AG04450 (cell line): ENCODE data around the gene EPB42. TPM values are rescaled to one million over a fixed set of nuclear protein-coding genes. Genes with fewer than 3 reads are reported as not detected.
"Not testable (repeated sequence)": the region's sequence is repeated elsewhere in the genome, so short reads cannot be mapped to it uniquely, and the experiment has no call there.

Experiments used
- CTCF ChIA-PET: fragments of 300-600, 350-600 bp; formaldehyde crosslinking; extraction: SDS; loops from one replicate; lab custom pipeline; 2022; ENCODE audit warnings: antibody characterized with exemption, inconsistent platforms; lab: Charles Lee
- POLR2A ChIA-PET: fragments of 350-600 bp; formaldehyde crosslinking; extraction: SDS; loops from one replicate; lab custom pipeline; 2021; ENCODE audit warnings: antibody characterized with exemption, inconsistent platforms; lab: Yijun Ruan, JAX
- DNase-seq: peaks from one replicate; pipeline ENCODE4 v3.0.0-alpha.2; 2011; ENCODE audit warnings: low read depth, low spot score
- H3K27ac ChIP-seq: one replicate; pipeline ENCODE4 v1.5.1; 2012; ENCODE audit warnings: low read depth, low read length, control low read depth
- H3K27me3 ChIP-seq: one replicate; pipeline ENCODE4 v1.6.0; 2012; ENCODE audit warnings: low read length; ENCODE audit not compliant: control insufficient read depth, insufficient read depth
- H3K4me3 ChIP-seq: 2 replicates; pipeline ENCODE4 v1.5.1; 2011; ENCODE audit warnings: mild to moderate bottlenecking, low read depth, low read length, control low read depth
- H3K9me3 ChIP-seq: 2 replicates; pipeline ENCODE4 v1.5.1; 2012; ENCODE audit warnings: low read length; ENCODE audit not compliant: control insufficient read depth, insufficient read depth
- polyA plus RNA-seq: library from polyadenylated mRNA; depleted of rRNA; stranded (reverse); fragments of >200 nt; gene quantifications from 2 replicates; pipeline ENCODE4 v1.2.3, GENCODE V29; 2011
- TF ChIP-seq, protein P1 (sequence below): IDR thresholded peaks from 2 replicates; pipeline ENCODE4 v1.5.1; 2011; ENCODE audit warnings: low read depth, low read length, control low read depth, inconsistent platforms

Gene EPB42
- polyA plus RNA-seq, 1 experiment: not detected

- H3K9me3 ChIP-seq: no peaks in the 10 kb centered on the region; the same call in 1 of the 2 replicates
- DNase-seq: no peak
- H3K27ac ChIP-seq: no peak overlapping the region
- ChIA-PET POLR2A (no interaction called here), CTCF (interaction anchor here (0.5 to 1.6 kb wide), 4 partner anchors 20 to 1220 kb away, joined by 3 to 9 read pairs (median 4); no protein-coding TSS in a partner anchor)
- H3K27me3 ChIP-seq: no peaks in the 10 kb centered on the region
- TF ChIP-seq, protein P1, sequence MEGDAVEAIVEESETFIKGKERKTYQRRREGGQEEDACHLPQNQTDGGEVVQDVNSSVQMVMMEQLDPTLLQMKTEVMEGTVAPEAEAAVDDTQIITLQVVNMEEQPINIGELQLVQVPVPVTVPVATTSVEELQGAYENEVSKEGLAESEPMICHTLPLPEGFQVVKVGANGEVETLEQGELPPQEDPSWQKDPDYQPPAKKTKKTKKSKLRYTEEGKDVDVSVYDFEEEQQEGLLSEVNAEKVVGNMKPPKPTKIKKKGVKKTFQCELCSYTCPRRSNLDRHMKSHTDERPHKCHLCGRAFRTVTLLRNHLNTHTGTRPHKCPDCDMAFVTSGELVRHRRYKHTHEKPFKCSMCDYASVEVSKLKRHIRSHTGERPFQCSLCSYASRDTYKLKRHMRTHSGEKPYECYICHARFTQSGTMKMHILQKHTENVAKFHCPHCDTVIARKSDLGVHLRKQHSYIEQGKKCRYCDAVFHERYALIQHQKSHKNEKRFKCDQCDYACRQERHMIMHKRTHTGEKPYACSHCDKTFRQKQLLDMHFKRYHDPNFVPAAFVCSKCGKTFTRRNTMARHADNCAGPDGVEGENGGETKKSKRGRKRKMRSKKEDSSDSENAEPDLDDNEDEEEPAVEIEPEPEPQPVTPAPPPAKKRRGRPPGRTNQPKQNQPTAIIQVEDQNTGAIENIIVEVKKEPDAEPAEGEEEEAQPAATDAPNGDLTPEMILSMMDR: no peak
- no peak overlapping the region for H3K4me3 ChIP-seq
Measured at GRCh38 chr15:43183270-43183669, 37.5 kb downstream of the EPB42 start.

GRCh38 chr15:43177147-43177546 is 43.7 kb downstream of the EPB42 start:
- H3K4me3 ChIP-seq, H3K27me3 ChIP-seq, CTCF ChIA-PET, H3K9me3 ChIP-seq, H3K27ac ChIP-seq, POLR2A ChIA-PET, DNase-seq: not testable (repeated sequence)

- H3K9me3 ChIP-seq, H3K27me3 ChIP-seq, H3K4me3 ChIP-seq, H3K27ac ChIP-seq, DNase-seq, POLR2A ChIA-PET: not testable (repeated sequence)
- CTCF ChIA-PET: interaction anchor here (0.5 to 2.1 kb wide), 3 partner anchors 11 to 295 kb away, joined by 3 to 8 read pairs (median 7); partner anchors contain the start of gene CCNDBP1
Measured at GRCh38 chr15:43175656-43176309, 45.0 kb downstream of the EPB42 start.

DNA sequence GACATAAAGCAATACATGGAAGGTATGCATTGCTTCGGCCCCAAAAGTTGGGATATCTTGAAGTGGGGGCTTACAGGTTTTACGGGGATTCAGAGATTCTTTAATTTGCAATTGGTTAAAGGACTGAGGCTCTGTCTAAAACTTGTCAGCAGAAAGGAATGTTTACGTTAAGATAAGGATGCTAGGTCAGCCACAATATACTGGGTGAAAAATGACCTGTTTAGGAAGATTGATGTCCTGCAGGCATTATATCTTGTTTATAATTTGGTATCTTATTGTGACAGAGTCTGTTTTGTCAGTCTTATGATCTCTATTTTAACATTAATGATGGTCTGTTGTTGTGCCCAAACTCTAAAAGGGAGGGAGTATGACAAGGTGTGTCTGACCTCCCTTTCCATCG is 50.9 kb downstream of the EPB42 start:
- Histone ChIP-seq H3K27me3 (no peaks in the 10 kb centered on the region), H3K27ac (no peak overlapping the region), H3K4me3 (no peak overlapping the region), H3K9me3 (peaks cover 2% of the 10 kb centered on the region; the same call in 1 of the 2 replicates)
- POLR2A ChIA-PET: no interaction called here
- CTCF ChIA-PET: no interaction called here
- DNase-seq: no peak
- TF ChIP-seq, protein P1: no peak

DNA sequence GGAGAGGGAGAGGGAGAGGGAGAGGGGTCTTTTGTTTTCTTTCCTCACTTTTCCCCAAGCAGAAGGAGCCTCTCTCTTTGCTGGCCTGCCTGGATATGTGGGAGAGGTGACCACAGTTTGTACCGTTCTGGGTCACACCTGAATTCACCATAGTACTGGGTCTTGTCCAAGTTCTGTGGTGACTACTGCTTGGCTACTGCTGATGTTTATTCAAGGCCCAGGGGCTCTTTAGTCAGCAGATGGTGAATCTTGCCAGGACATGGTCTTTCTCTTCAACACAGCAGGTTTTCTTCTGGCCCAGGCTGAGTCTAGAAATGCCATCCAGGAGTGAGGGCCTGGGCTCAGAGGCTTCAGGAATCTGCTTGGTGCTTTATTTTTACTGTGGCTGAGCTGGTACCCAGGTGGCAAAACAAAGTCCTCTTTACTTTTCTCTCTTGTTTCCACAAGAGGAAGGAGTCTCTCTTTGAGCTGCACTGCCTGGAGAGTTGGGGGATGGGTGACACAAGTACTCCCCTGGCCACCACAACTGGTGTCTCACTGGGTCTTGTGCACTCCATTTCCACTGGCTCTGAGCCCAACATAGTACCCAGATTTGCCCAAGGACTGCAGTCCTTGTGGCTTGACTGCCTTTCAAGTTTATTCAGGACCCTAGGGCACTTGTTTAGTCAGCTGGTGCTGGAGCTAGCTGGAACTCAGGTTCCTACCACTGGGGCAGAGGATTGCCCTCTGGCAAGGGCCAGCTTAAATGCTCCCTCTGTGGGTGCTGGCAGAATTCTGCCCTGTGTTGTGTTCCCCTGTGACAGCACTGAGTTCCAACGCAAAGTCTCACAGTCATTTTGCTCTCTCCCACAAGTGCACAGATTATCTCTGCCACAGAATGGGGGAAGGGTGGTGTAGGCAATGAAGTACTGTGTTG is 52.4 kb downstream of the EPB42 start:
- H3K4me3 ChIP-seq: no peak overlapping the region
- ChIA-PET CTCF (no interaction called here), POLR2A (no interaction called here)
- TF ChIP-seq, protein P1: no peak
- H3K27ac ChIP-seq: no peak overlapping the region
- peaks cover 2% of the 10 kb centered on the region; the same call in 1 of the 2 replicates for H3K9me3 ChIP-seq
- DNase-seq: no peak
- no peaks in the 10 kb centered on the region for H3K27me3 ChIP-seq

- H3K9me3 ChIP-seq, CTCF ChIA-PET, H3K27ac ChIP-seq, DNase-seq, POLR2A ChIA-PET, H3K27me3 ChIP-seq, H3K4me3 ChIP-seq: not testable (repeated sequence)
Measured at GRCh38 chr15:43167261-43167660, 53.6 kb downstream of the EPB42 start.
